ENCODE results near the gene PTPRF. TPM values are rescaled to one million over a fixed set of nuclear protein-coding genes. Genes with fewer than 3 reads are reported as not detected.
A peak's percentile ranks its signal among the peaks of the same experiment; 100 is the strongest.

Gene PTPRF
- total and polyA plus RNA-seq, 4 donors, result 40.0 to 160 (median 92.1) TPM

DNA sequence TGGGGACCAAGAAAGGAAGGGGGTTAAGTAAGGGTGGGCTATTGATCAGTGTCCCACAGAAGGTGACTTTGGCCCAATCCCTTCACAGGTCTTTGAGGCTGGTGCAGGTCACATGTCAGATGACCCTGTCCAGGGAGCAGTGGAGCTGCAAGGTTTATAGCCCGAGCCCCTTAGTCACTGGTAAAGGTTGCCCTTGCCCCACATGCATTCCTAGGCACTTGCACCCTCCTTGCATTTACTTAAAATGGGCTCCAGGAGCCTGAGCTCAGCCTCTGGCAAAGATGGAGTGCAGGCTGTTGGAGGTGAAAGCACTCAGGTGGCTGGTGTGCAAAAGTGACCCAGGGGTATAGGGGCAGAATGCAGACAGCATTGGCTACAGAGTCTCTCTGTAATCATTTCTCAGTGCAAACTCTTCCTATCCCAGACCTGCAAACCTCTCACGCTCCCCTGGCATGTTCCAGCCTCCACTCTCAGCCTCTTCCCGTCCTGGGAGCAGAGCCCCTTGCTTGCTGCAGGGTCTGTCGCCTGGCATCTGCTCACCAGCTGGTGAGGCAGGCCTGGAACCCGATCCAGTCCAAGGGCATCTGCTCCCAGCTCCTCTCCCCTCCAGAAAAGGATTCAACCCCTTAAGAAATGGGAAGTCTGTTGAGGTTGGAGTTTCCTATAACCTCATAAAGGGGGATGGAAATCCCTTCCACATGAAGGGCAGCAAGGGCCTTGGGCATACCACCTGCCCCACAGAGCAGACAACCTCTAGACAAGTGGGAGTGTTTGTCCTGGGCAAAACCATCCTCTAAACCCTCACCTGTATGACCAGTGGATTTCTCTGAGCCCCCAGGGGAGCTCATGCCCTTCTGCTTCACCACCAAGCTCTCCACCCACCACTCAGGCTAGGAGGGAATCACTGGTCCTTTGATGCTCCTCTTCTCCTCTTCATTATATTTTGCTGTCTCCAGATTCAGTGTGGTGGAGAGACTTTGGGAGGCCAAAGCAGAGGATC, 23.1 kb upstream of the PTPRF start:
- no peak overlapping the region for H3K9ac ChIP-seq (ENCODE audit: insufficient read depth in 1 of 2, low read length in 2 of 2)
- 87 to 89% methylated on average over 5 of the region's 5 CpGs for WGBS, 2 donors

DNA sequence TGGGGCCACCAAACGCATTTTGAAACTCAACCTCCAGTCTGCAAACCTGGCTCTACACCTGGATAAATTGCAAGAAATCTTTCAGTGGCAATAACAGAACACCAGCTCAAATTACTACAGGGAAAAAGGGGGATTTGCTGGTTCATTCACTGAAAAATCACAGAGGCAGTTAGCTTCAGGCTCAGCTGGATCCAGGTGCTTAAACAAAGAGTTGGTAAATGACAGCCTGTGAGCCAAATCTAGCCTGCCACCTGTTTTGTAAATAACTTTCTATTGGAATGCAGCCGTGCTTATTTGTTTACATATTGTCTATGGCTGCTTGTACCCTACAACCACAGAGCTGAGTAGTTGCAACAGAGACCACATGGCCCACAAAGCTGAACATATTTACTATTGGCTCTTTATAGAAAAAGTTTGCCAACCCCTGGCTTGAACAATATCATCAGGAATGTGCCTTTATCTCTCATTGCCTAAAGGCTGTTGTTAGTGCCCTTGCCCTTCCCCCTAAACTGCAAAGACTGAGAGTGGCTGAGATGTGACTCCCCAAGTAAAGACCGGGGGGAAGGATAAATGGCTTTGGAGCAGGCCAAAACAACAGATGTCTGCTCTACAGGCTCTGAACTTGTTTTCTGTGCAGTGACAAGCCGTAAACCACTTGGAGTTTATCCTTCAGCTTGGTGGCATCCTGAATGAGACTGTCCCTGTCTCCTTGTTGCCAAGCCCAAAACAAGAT, 21.5 kb upstream of the PTPRF start:
- peak in 1 of 3 donors; percentile 17 for DNase-seq
- Histone ChIP-seq H3K36me3 (ENCODE audit: control insufficient read depth in 4 of 4, insufficient read depth in 4 of 4, low read length in 4 of 4) (no peaks in the 10 kb centered on the region), H3K4me1 (ENCODE audit: control insufficient read depth in 5 of 5, insufficient read depth in 5 of 5, low read length in 5 of 5) (peaks cover 0 to 4% (median 0%) of the 10 kb centered on the region in 5 donors), H3K4me3 (no peak overlapping the region), H3K9me3 (ENCODE audit: control insufficient read depth in 4 of 4, insufficient read depth in 3 of 4, low read length in 3 of 4) (peaks cover 0 to 2% (median 0%) of the 10 kb centered on the region in 4 donors), H3K27me3 (ENCODE audit: control insufficient read depth in 3 of 3, insufficient read depth in 3 of 3, low read length in 2 of 3) (no peaks in the 10 kb centered on the region), H3K9ac (ENCODE audit: insufficient read depth in 1 of 2, low read length in 2 of 2) (no peak overlapping the region), H3K27ac (ENCODE audit: low read depth in 1 of 2, low read length in 1 of 2) (no peak overlapping the region)
- ATAC-seq (ENCODE audit: insufficient read depth, low FRiP score), result no peak
- TF ChIP-seq, protein P1, sequence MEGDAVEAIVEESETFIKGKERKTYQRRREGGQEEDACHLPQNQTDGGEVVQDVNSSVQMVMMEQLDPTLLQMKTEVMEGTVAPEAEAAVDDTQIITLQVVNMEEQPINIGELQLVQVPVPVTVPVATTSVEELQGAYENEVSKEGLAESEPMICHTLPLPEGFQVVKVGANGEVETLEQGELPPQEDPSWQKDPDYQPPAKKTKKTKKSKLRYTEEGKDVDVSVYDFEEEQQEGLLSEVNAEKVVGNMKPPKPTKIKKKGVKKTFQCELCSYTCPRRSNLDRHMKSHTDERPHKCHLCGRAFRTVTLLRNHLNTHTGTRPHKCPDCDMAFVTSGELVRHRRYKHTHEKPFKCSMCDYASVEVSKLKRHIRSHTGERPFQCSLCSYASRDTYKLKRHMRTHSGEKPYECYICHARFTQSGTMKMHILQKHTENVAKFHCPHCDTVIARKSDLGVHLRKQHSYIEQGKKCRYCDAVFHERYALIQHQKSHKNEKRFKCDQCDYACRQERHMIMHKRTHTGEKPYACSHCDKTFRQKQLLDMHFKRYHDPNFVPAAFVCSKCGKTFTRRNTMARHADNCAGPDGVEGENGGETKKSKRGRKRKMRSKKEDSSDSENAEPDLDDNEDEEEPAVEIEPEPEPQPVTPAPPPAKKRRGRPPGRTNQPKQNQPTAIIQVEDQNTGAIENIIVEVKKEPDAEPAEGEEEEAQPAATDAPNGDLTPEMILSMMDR (IDR thresholded peaks at IDR 0.05; ENCODE audit: control extremely low read depth, extremely low read depth), result no peak
- WGBS, 2 donors, result 75 to 77% methylated on average over 4 of the region's 4 CpGs

More for the DNA sequence above, 23.1 kb upstream of the PTPRF start:
- Histone ChIP-seq H3K9me3 (ENCODE audit: control insufficient read depth in 4 of 4, insufficient read depth in 3 of 4, low read length in 3 of 4) (peaks cover 0 to 2% (median 0%) of the 10 kb centered on the region in 4 donors), H3K27ac (ENCODE audit: low read depth in 1 of 2, low read length in 1 of 2) (no peak overlapping the region), H3K4me1 (ENCODE audit: control insufficient read depth in 5 of 5, insufficient read depth in 5 of 5, low read length in 5 of 5) (peaks cover 0 to 4% (median 0%) of the 10 kb centered on the region in 5 donors), H3K36me3 (ENCODE audit: control insufficient read depth in 4 of 4, insufficient read depth in 4 of 4, low read length in 4 of 4) (no peaks in the 10 kb centered on the region), H3K4me3 (no peak overlapping the region), H3K27me3 (ENCODE audit: control insufficient read depth in 3 of 3, insufficient read depth in 3 of 3, low read length in 2 of 3) (no peaks in the 10 kb centered on the region)
- TF ChIP-seq, protein P1 (IDR thresholded peaks at IDR 0.05; ENCODE audit: control extremely low read depth, extremely low read depth), result no peak
- ATAC-seq (ENCODE audit: insufficient read depth, low FRiP score) (no peak), DNase-seq (no peak)

DNA sequence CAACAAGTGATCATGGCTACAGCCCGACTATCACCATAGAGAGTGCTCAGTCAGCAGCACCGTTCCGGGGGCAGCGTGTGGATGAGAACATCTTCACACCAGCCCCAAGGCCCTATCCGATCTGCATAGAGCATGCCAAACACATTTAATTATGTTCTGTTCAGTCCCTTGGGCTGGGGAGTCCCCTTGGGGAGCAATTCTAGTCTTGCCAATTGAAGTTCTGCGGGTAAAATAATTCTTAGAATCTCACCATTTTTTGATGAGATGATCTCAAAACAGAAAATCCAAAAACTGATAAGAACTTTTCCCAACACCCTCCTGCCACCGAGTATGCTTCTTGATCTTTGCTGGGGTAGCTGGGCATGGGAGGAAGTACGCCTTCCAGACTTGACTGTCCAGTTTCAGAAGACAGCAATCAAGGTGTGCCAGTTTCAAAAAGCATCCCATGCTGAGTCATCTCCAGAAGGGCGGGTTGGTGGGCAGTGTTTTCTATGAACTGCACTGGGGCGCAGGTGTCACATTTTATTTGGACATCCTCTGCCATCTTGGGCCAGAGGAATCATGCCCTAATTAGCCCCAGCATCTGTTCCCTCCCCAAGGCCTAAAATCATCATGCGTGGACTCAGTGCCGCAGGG, 20.8 kb upstream of the PTPRF start:
- DNase-seq, result no peak
- Histone ChIP-seq H3K36me3 (ENCODE audit: control insufficient read depth in 4 of 4, insufficient read depth in 4 of 4, low read length in 4 of 4) (no peaks in the 10 kb centered on the region), H3K4me1 (ENCODE audit: control insufficient read depth in 5 of 5, insufficient read depth in 5 of 5, low read length in 5 of 5) (peaks cover 0 to 4% (median 0%) of the 10 kb centered on the region in 5 donors), H3K4me3 (no peak overlapping the region), H3K27ac (ENCODE audit: low read depth in 1 of 2, low read length in 1 of 2) (no peak overlapping the region), H3K9ac (ENCODE audit: insufficient read depth in 1 of 2, low read length in 2 of 2) (no peak overlapping the region), H3K9me3 (ENCODE audit: control insufficient read depth in 4 of 4, insufficient read depth in 3 of 4, low read length in 3 of 4) (peaks cover 0 to 2% (median 0%) of the 10 kb centered on the region in 4 donors), H3K27me3 (ENCODE audit: control insufficient read depth in 3 of 3, insufficient read depth in 3 of 3, low read length in 2 of 3) (no peaks in the 10 kb centered on the region)
- ATAC-seq (ENCODE audit: insufficient read depth, low FRiP score), result no peak
- TF ChIP-seq, protein P1 (IDR thresholded peaks at IDR 0.05; ENCODE audit: control extremely low read depth, extremely low read depth), result no peak
- WGBS, 2 donors, result 81 to 92% methylated on average over 12 of the region's 12 CpGs
